WTC11 (cell line): Measurements from ENCODE around the gene FLT4. TPM values are rescaled to one million over a fixed set of nuclear protein-coding genes. Genes with fewer than 3 reads are reported as not detected.

ENCODE experiments used
- ATAC-seq: fragments of 200-7000 bp; cut with Tn5 transposase; 2 replicates; pipeline ENCODE4 v1.10.0; 2021; ENCODE audit warnings: mild to moderate bottlenecking, moderate library complexity
- CTCF ChIA-PET: fragments of 300-600 bp; sonication (Branson Sonifier 250); formaldehyde crosslinking; loops from one replicate; lab custom pipeline; 2021; ENCODE audit warnings: antibody characterized with exemption; lab: Charles Lee
- POLR2A ChIA-PET: fragments of 350-600 bp; sonication (Branson Sonifier 250); formaldehyde crosslinking; loops from one replicate; lab custom pipeline; 2021; ENCODE audit warnings: antibody characterized with exemption; lab: Charles Lee
- DNase-seq: peaks from one replicate; pipeline ENCODE4 v3.0.0; 2021; ENCODE audit warnings: low spot score
- H3K27ac Mint-ChIP-seq: 2 replicates; pipeline ENCODE4 v1.8.0; 2021; ENCODE audit warnings: mixed read lengths
- H3K27me3 Mint-ChIP-seq: 2 replicates; pipeline ENCODE4 v1.8.0; 2021; ENCODE audit warnings: low read depth, mild to moderate bottlenecking, moderate library complexity, mixed read lengths
- H3K36me3 Mint-ChIP-seq: 2 replicates; pipeline ENCODE4 v1.8.0; 2021; ENCODE audit warnings: mixed read lengths
- H3K4me1 Mint-ChIP-seq: 2 replicates; pipeline ENCODE4 v1.8.0; 2022; ENCODE audit warnings: mixed read lengths
- H3K4me3 Mint-ChIP-seq: 2 replicates; pipeline ENCODE4 v1.8.0; 2021; ENCODE audit warnings: mild to moderate bottlenecking, moderate library complexity, mixed read lengths
- H3K9me3 Mint-ChIP-seq: 2 replicates; pipeline ENCODE4 v1.8.0; 2021; ENCODE audit warnings: mixed read lengths
- ARID4B ChIP-seq: sonication (generic); formaldehyde crosslinking; IDR thresholded peaks from 2 replicates; pipeline ENCODE4 v1.8.0; 2023; ENCODE audit warnings: missing genetic modification reagents, mild to moderate bottlenecking, borderline replicate concordance
- ATF1 ChIP-seq: sonication (generic); formaldehyde crosslinking; IDR thresholded peaks from 2 replicates; pipeline ENCODE4 v1.8.1; 2023; ENCODE audit warnings: mild to moderate bottlenecking, moderate library complexity, missing genetic modification reagents
- CTCF ChIP-seq: fragments of 200-600 bp; IDR thresholded peaks from 2 replicates; pipeline ENCODE4 v1.8.0; 2022; ENCODE audit warnings: antibody characterized with exemption
- FOXJ3 ChIP-seq: sonication (generic); formaldehyde crosslinking; IDR thresholded peaks from 2 replicates; pipeline ENCODE4 v1.9.0; 2021; ENCODE audit warnings: missing genetic modification reagents, mild to moderate bottlenecking, borderline replicate concordance
- FOXP4 ChIP-seq: sonication (generic); formaldehyde crosslinking; IDR thresholded peaks from 2 replicates; pipeline ENCODE4 v1.8.0; 2022; ENCODE audit warnings: mild to moderate bottlenecking, missing genetic modification reagents
- IRF2 ChIP-seq: sonication (generic); formaldehyde crosslinking; IDR thresholded peaks from 2 replicates; pipeline ENCODE4 v1.8.0; 2022; ENCODE audit warnings: low read depth, missing genetic modification reagents, borderline replicate concordance
- NFE2L1 ChIP-seq: sonication (generic); formaldehyde crosslinking; IDR thresholded peaks from 2 replicates; pipeline ENCODE4 v1.8.1; 2023; ENCODE audit warnings: missing genetic modification reagents
- PRRX2 ChIP-seq: fragments of 250-450 bp; sonication (Bioruptor Pico); IDR thresholded peaks from 2 replicates; pipeline ENCODE4 v1.8.0; 2021; ENCODE audit warnings: mild to moderate bottlenecking
- RORB ChIP-seq: fragments of 250-450 bp; sonication (Bioruptor Pico); IDR thresholded peaks from 2 replicates; pipeline ENCODE4 v1.9.0; 2021; ENCODE audit warnings: mild to moderate bottlenecking
- SMAD4 ChIP-seq: sonication (generic); formaldehyde crosslinking; IDR thresholded peaks from 2 replicates; pipeline ENCODE4 v1.8.0; 2022; ENCODE audit warnings: mild to moderate bottlenecking, missing genetic modification reagents
- TEAD1 ChIP-seq: sonication (generic); formaldehyde crosslinking; IDR thresholded peaks from 2 replicates; pipeline ENCODE4 v1.8.0; 2022; ENCODE audit warnings: mild to moderate bottlenecking, missing genetic modification reagents
- USF2 ChIP-seq: sonication (generic); formaldehyde crosslinking; IDR thresholded peaks from 2 replicates; pipeline ENCODE4 v1.8.1; 2023; ENCODE audit warnings: mild to moderate bottlenecking, missing genetic modification reagents, moderate library complexity
- ZNF219 ChIP-seq: sonication (generic); formaldehyde crosslinking; IDR thresholded peaks from 2 replicates; pipeline ENCODE4 v1.8.0; 2023; ENCODE audit warnings: missing genetic modification reagents, mild to moderate bottlenecking, borderline replicate concordance
- ZNF532 ChIP-seq: fragments of 250-450 bp; sonication (Bioruptor Pico); IDR thresholded peaks from 2 replicates; pipeline ENCODE4 v1.9.0; 2021; ENCODE audit warnings: mild to moderate bottlenecking, borderline replicate concordance
- total RNA-seq: library from RNA; stranded (reverse); gene quantifications from 3 replicates; pipeline ENCODE4 v1.2.3, GENCODE V29; 2021
- TF ChIP-seq, protein P1 (sequence below): fragments of 250-450 bp; sonication (Bioruptor Pico); IDR thresholded peaks from 2 replicates; pipeline ENCODE4 v1.9.0; 2021; ENCODE audit warnings: moderate library complexity, mild to moderate bottlenecking, inconsistent platforms, borderline replicate concordance
- TF ChIP-seq, protein P2 (sequence below): fragments of 250-450 bp; sonication (Bioruptor Pico); IDR thresholded peaks from 2 replicates; pipeline ENCODE4 v2.1.2; 2022; ENCODE audit warnings: mild to moderate bottlenecking, moderate library complexity

Gene FLT4
- total RNA-seq, 1 experiment from 2014 or later, result 12.4 TPM

DNA sequence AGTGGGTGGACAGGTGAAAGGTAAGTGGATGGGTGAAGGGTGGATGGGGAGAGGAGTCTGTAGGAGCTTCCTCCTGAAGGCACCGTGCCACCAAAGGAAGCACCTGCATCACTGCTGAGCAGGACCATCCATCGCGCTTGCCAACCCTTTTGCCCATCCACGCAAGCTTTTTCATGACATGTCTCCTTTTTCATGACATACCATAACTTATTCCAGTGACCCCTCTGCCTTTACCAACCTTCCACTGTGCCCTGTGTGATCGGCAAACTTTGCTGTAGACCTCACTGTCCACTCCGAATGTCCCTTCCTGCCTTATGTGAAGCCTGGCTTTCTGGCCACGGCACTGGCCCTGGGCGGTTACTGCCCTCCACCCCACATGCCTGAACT lies 13.4 kb downstream of the FLT4 start:
- no peak for ATAC-seq
- Mint-ChIP-seq H3K27ac (no peak overlapping the region), H3K36me3 (no peaks in the 10 kb centered on the region)

More for the DNA sequence above, 13.4 kb downstream of the FLT4 start:
- TF ChIP-seq ZNF532 (CRISPR knock-in tag) (no peak), FOXJ3 (CRISPR knock-in tag) (no peak), RORB (CRISPR knock-in tag) (no peak), ARID4B (CRISPR knock-in tag) (no peak), IRF2 (CRISPR knock-in tag) (no peak), NFE2L1 (CRISPR knock-in tag) (no peak), SMAD4 (CRISPR knock-in tag) (no peak), ZNF219 (CRISPR knock-in tag) (no peak), TEAD1 (CRISPR knock-in tag) (no peak), FOXP4 (CRISPR knock-in tag) (no peak), USF2 (CRISPR knock-in tag) (no peak), PRRX2 (CRISPR knock-in tag) (no peak), ATF1 (no peak), CTCF (no peak)
- TF ChIP-seq, protein P1, sequence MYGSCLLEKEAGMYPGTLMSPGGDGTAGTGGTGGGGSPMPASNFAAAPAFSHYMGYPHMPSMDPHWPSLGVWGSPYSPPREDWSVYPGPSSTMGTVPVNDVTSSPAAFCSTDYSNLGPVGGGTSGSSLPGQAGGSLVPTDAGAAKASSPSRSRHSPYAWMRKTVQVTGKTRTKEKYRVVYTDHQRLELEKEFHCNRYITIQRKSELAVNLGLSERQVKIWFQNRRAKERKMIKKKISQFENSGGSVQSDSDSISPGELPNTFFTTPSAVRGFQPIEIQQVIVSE (CRISPR knock-in tag), result no peak
- TF ChIP-seq, protein P2, sequence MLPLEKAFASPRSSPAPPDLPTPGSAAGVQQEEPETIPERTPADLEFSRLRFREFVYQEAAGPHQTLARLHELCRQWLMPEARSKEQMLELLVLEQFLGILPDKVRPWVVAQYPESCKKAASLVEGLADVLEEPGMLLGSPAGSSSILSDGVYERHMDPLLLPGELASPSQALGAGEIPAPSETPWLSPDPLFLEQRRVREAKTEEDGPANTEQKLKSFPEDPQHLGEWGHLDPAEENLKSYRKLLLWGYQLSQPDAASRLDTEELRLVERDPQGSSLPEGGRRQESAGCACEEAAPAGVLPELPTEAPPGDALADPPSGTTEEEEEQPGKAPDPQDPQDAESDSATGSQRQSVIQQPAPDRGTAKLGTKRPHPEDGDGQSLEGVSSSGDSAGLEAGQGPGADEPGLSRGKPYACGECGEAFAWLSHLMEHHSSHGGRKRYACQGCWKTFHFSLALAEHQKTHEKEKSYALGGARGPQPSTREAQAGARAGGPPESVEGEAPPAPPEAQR (CRISPR knock-in tag), result no peak
- Mint-ChIP-seq H3K4me1 (0 out of 2 replicates have a peak, but pooled peaks cover 6% of the 10 kb centered on the region), H3K27me3 (no peaks in the 10 kb centered on the region), H3K9me3 (no peaks in the 10 kb centered on the region), H3K4me3 (no peak overlapping the region)
- no peak for DNase-seq
- CTCF ChIA-PET, result interaction anchor here (3.4 kb wide), 1 partner anchor 17 kb away, joined by 35 read pairs; no protein-coding TSS in a partner anchor
- POLR2A ChIA-PET, result no interaction called here
